Endothelial cell of umbilical vein (primary cell): ENCODE measurements around the gene STX8. TPM values are rescaled to one million over a fixed set of nuclear protein-coding genes. Genes with fewer than 3 reads are reported as not detected.

ENCODE experiments used
- BruUV-seq: library from RNA; stranded (reverse); fragments of 400-500 nt; replicated peaks from 2 replicates; lab custom pipeline; 2021; lab: Mats Ljungman, UMichigan
- CTCF ChIA-PET: fragments of 300-600, 350-600 bp; sonication (Branson Sonifier 250); formaldehyde crosslinking; loops from one replicate; lab custom pipeline; 2021; ENCODE audit warnings: antibody characterized with exemption, inconsistent platforms; lab: Charles Lee
- POLR2A ChIA-PET: fragments of 300-600, 350-600 bp; sonication (Branson Sonifier 250); formaldehyde crosslinking; loops from one replicate; lab custom pipeline; 2021; ENCODE audit warnings: antibody characterized with exemption, inconsistent platforms; lab: Charles Lee
- DNase-seq: peaks from one replicate; pipeline ENCODE4 v3.0.0-alpha.2; 2011; ENCODE audit warnings: low read depth, low spot score
- FAIRE-seq: peaks from 2 replicates; lab custom pipeline; 2011; peaks lifted over from hg19 to GRCh38; lab: Jason Lieb, UNC
- H2AFZ ChIP-seq: 2 replicates; pipeline ENCODE4 v1.6.0; 2012; ENCODE audit warnings: low read depth, low read length, control low read depth, inconsistent platforms
- H3K27ac ChIP-seq: 2 replicates; pipeline ENCODE4 v1.5.1; 2011; ENCODE audit warnings: low read depth, mild to moderate bottlenecking, control low read depth, low read length, moderate library complexity; ENCODE audit not compliant: insufficient read depth
- H3K27me3 ChIP-seq, 2 experiments: 2 replicates each; pipeline versions ENCODE4 v1.6.0 to v1.6.1; 2011; ENCODE audit warnings: low read length in 2 of 2, mixed read lengths in 1 of 2; ENCODE audit not compliant: control insufficient read depth in 2 of 2, insufficient read depth in 2 of 2
- H3K36me3 ChIP-seq, 2 experiments: 2 replicates in 1 of 2; 3 replicates in 1 of 2; pipeline ENCODE4 v1.5.1; 2011; ENCODE audit warnings: low read length in 2 of 2, mild to moderate bottlenecking in 1 of 2, moderate library complexity in 1 of 2; ENCODE audit not compliant: control insufficient read depth in 2 of 2, insufficient read depth in 2 of 2; ENCODE audit errors: extremely low read depth in 1 of 2
- H3K4me1 ChIP-seq: 3 replicates; pipeline ENCODE4 v1.5.1; 2011; ENCODE audit warnings: mild to moderate bottlenecking, low read length; ENCODE audit not compliant: control insufficient read depth, insufficient read depth; ENCODE audit errors: extremely low read depth
- H3K4me2 ChIP-seq: 2 replicates; pipeline ENCODE4 v1.6.1; 2011; ENCODE audit warnings: low read length, control low read depth, mixed read lengths; ENCODE audit not compliant: insufficient read depth
- H3K4me3 ChIP-seq, 3 experiments: fragments of 200-600 bp in 1 of 3; sonication (generic), shearing (Covaris generic) in 1 of 3; replicated peaks in 1 of 3; 2 replicates each; pipeline ENCODE4 v1.5.1; 2011 to 2016; ENCODE audit warnings: control low read depth in 3 of 3, low read length in 3 of 3, mild to moderate bottlenecking in 2 of 3, inconsistent platforms in 1 of 3, low read depth in 1 of 3, moderate library complexity in 1 of 3; ENCODE audit not compliant: insufficient read depth in 1 of 3
- H3K79me2 ChIP-seq: 2 replicates; pipeline ENCODE4 v1.6.0; 2012; ENCODE audit warnings: low read length, inconsistent platforms; ENCODE audit not compliant: control insufficient read depth, insufficient read depth
- H3K9ac ChIP-seq: replicated peaks from 2 replicates; pipeline ENCODE3; 2011; ENCODE audit warnings: low read length, control low read depth; ENCODE audit not compliant: insufficient read depth; ENCODE audit errors: extremely low read depth
- H3K9me1 ChIP-seq: replicated peaks from 3 replicates; pipeline ENCODE4 v1.6.0; 2011; ENCODE audit warnings: mild to moderate bottlenecking, low read length; ENCODE audit not compliant: control insufficient read depth, insufficient read depth; ENCODE audit errors: extremely low read depth
- H3K9me3 ChIP-seq: replicated peaks from 2 replicates; pipeline ENCODE4 v1.5.1; 2012; ENCODE audit warnings: low read length, inconsistent platforms; ENCODE audit not compliant: control insufficient read depth, insufficient read depth
- H4K20me1 ChIP-seq: replicated peaks from 2 replicates; pipeline ENCODE3; 2011; ENCODE audit warnings: mild to moderate bottlenecking, low read length; ENCODE audit not compliant: control insufficient read depth, insufficient read depth; ENCODE audit errors: extremely low read depth
- EZH2 ChIP-seq: IDR thresholded peaks from 2 replicates; pipeline ENCODE4 v1.6.1; 2012; ENCODE audit warnings: borderline replicate concordance, low read depth, mild to moderate bottlenecking, moderate library complexity, low read length, inconsistent platforms; ENCODE audit not compliant: severe bottlenecking
- FOS ChIP-seq: IDR thresholded peaks from 2 replicates; pipeline ENCODE4 v1.6.1; 2011; ENCODE audit warnings: mild to moderate bottlenecking, low read length, moderate library complexity, borderline replicate concordance; ENCODE audit not compliant: insufficient read depth
- GATA2 ChIP-seq: IDR thresholded peaks from 2 replicates; pipeline ENCODE4 v1.7.0; 2011; ENCODE audit warnings: low read depth, mild to moderate bottlenecking, moderate library complexity, mixed read lengths, low read length; ENCODE audit not compliant: insufficient read length, insufficient read depth
- JUN ChIP-seq: IDR thresholded peaks from 2 replicates; pipeline ENCODE4 v1.6.1; 2011; ENCODE audit warnings: borderline replicate concordance, low read depth; ENCODE audit not compliant: insufficient read length, insufficient read depth
- MYC ChIP-seq: IDR thresholded peaks from one replicate; pipeline ENCODE4 v1.6.1; 2011; ENCODE audit warnings: mild to moderate bottlenecking, low read depth, low read length
- POLR2A ChIP-seq: IDR thresholded peaks from 2 replicates; pipeline ENCODE4 v1.6.1; 2012; ENCODE audit warnings: low read depth, mild to moderate bottlenecking, control low read depth, low read length
- POLR2AphosphoS5 ChIP-seq: IDR thresholded peaks from 2 replicates; pipeline ENCODE4 v1.6.1; 2012; ENCODE audit warnings: low read depth, mild to moderate bottlenecking, control low read depth, low read length, moderate library complexity; ENCODE audit not compliant: insufficient read depth
- dilution Hi-C: fragments of 300-500 bp; cut with MboI; formaldehyde crosslinking; loops from one replicate; pipeline ENCODE4 v1.15.0; 2019; ENCODE audit warnings: low sequenced_read_pairs; ENCODE audit not compliant: extremely low pct_ligation_motif_present
- intact Hi-C: fragments of 100-400 bp; cut with micrococcal nuclease; formaldehyde crosslinking; loops from one replicate; pipeline ENCODE4 v1.10.0; 2022
- polyA plus RNA-seq, 4 experiments: library from polyadenylated mRNA; depleted of rRNA in 3 of 4; stranded (reverse) in 3 of 4; unstranded in 1 of 4; fragments of >200 nt; gene quantifications; 2 replicates each; pipeline versions ENCODE4 v1.2.1 to v1.2.3, GENCODE V29; 2011 to 2012; ENCODE audit warnings: missing spikeins in 1 of 4
- total RNA-seq: library from RNA; stranded (reverse); gene quantifications from 2 replicates; pipeline ENCODE4 v1.2.3, GENCODE V29; 2021
- TF ChIP-seq, protein P1 (sequence below), 2 donors: IDR thresholded peaks; 1 replicate in 1 of 2; 2 replicates in 1 of 2; pipeline ENCODE4 v1.5.1; 2011; ENCODE audit warnings: low read length in 2 of 2, mild to moderate bottlenecking in 2 of 2, moderate library complexity in 2 of 2, control low read depth in 1 of 2, inconsistent platforms in 1 of 2, low read depth in 1 of 2; ENCODE audit not compliant: insufficient read depth in 1 of 2; ENCODE audit errors: extremely low read depth in 1 of 2
- TF ChIP-seq, protein P2 (sequence below): IDR thresholded peaks from 2 replicates; pipeline ENCODE4 v1.6.1; 2011; ENCODE audit not compliant: insufficient read depth, insufficient read length

The STX8 gene
- total and polyA plus RNA-seq, 2 donors (not counting 3 experiments of a cell fraction or from before 2014, with no cell fraction given): 25.9 to 67.3 TPM

DNA sequence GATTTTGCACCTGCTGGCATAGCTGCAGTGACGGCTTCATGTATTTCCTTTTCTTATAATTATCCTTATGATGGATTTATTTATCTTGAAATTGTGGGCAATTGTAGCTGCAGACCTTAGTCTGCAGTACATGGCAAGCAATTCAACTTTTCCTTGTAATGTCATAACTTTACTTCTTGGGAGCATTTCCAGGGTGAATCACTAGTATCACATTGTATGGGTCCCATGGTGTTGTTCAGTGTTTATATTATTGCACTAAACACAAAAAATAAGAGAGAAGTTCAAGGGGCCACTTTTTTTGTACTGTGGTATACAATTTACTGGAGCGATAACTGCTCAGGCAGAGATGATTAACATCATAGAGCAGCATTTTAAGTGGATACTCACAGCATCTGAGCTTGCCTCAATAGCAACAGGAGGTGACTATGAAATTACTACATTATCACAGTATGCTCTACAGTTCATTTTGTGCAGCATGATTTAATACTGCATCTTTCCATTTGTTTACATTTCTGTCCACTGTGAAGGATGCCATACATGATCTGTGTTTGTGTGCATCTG is 169.5 kb downstream of the STX8 start:
- Histone ChIP-seq H3K79me2 (no peaks in the 10 kb centered on the region), H3K9me3 (no peaks in the 10 kb centered on the region), H3K27ac (no peak overlapping the region), H3K9me1 (no peaks in the 10 kb centered on the region), H3K4me3 (no peak overlapping the region), H3K4me2 (no peak overlapping the region), H3K9ac (no peak overlapping the region), H2AFZ (no peak overlapping the region), H3K27me3 (no peaks in the 10 kb centered on the region), H3K4me1 (no peaks in the 10 kb centered on the region), H3K36me3 (no peaks in the 10 kb centered on the region), H4K20me1 (no peaks in the 10 kb centered on the region)
- FAIRE-seq: no peak
- intact Hi-C loops: no loop called here
- no TSS peak for BruUV-seq
- no peak for DNase-seq
- dilution Hi-C loops: no loop called here
- no peak for TF ChIP-seq GATA2
- TF ChIP-seq EZH2: no peak
- no peak for TF ChIP-seq JUN
- TF ChIP-seq POLR2A: no peak
- no peak for TF ChIP-seq MYC
- no peak for TF ChIP-seq POLR2AphosphoS5
- no peak for TF ChIP-seq FOS
- TF ChIP-seq, protein P1, sequence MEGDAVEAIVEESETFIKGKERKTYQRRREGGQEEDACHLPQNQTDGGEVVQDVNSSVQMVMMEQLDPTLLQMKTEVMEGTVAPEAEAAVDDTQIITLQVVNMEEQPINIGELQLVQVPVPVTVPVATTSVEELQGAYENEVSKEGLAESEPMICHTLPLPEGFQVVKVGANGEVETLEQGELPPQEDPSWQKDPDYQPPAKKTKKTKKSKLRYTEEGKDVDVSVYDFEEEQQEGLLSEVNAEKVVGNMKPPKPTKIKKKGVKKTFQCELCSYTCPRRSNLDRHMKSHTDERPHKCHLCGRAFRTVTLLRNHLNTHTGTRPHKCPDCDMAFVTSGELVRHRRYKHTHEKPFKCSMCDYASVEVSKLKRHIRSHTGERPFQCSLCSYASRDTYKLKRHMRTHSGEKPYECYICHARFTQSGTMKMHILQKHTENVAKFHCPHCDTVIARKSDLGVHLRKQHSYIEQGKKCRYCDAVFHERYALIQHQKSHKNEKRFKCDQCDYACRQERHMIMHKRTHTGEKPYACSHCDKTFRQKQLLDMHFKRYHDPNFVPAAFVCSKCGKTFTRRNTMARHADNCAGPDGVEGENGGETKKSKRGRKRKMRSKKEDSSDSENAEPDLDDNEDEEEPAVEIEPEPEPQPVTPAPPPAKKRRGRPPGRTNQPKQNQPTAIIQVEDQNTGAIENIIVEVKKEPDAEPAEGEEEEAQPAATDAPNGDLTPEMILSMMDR (IDR thresholded peaks at IDR 0.05; ENCODE audit: extremely low read depth in 1 of 2, insufficient read depth in 1 of 2, low read depth in 1 of 2, low read length in 2 of 2): no peak
- TF ChIP-seq, protein P2, sequence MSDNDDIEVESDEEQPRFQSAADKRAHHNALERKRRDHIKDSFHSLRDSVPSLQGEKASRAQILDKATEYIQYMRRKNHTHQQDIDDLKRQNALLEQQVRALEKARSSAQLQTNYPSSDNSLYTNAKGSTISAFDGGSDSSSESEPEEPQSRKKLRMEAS: no peak
- POLR2A ChIA-PET: no interaction called here
- CTCF ChIA-PET: interaction anchor here (0.6 to 7.7 kb wide), 4 partner anchors 11 to 115 kb away, joined by 3 to 60 read pairs (median 4); no protein-coding TSS in a partner anchor
